HepG2 (cell line): ENCODE measurements around the gene MTTP. TPM values are rescaled to one million over a fixed set of nuclear protein-coding genes. Genes with fewer than 3 reads are reported as not detected.

Experiments
- ATAC-seq: fragments of 200-7000 bp; cut with Tn5 transposase; 3 replicates; pipeline ENCODE4 v1.9.1; 2020; ENCODE audit warnings: mild to moderate bottlenecking, moderate library complexity
- BruUV-seq: library from RNA; stranded (reverse); fragments of 400-500 nt; replicated peaks from 2 replicates; lab custom pipeline; 2021; lab: Mats Ljungman, UMichigan
- CTCF ChIA-PET: fragments of 300-600 bp; formaldehyde crosslinking; extraction: SDS; loops from one replicate; lab custom pipeline; 2021; ENCODE audit warnings: low total read pairs, inconsistent platforms, low intra/inter-chr PET ratio; lab: Yijun Ruan, JAX
- POLR2A ChIA-PET: fragments of 350-600 bp; sonication (Branson Sonifier 250); formaldehyde crosslinking; loops from one replicate; lab custom pipeline; 2020; ENCODE audit warnings: antibody characterized with exemption, inconsistent platforms; lab: Yijun Ruan, JAX
- DNase-seq: peaks from one replicate; pipeline ENCODE4 v3.0.0-alpha.2; 2015; ENCODE audit warnings: low spot score
- FAIRE-seq: peaks from 3 replicates; lab custom pipeline; 2011; peaks lifted over from hg19 to GRCh38; lab: Jason Lieb, UNC
- H2AFZ ChIP-seq: one replicate; pipeline ENCODE4 v1.6.1; 2011; ENCODE audit warnings: low read length, inconsistent platforms
- H3K27ac ChIP-seq: fragments of 300-600 bp; 3 replicates; pipeline ENCODE4 v1.8.0; 2011; ENCODE audit warnings: mixed run types, mild to moderate bottlenecking, mixed read lengths, low read length, inconsistent platforms; ENCODE audit not compliant: insufficient read depth; ENCODE audit errors: extremely low read length
- H3K27me3 ChIP-seq, 2 experiments: fragments of 200-600 bp in 1 of 2; 2 replicates in 1 of 2; 3 replicates in 1 of 2; pipeline versions ENCODE4 v1.6.0 to v1.8.0; 2011; ENCODE audit warnings: low read length in 2 of 2, mild to moderate bottlenecking in 2 of 2, moderate library complexity in 2 of 2, inconsistent platforms in 1 of 2; ENCODE audit not compliant: insufficient read depth in 2 of 2, control insufficient read depth in 1 of 2
- H3K36me3 ChIP-seq, 2 experiments: fragments of 200-600 bp in 1 of 2; replicated peaks in 1 of 2; 2 replicates in 1 of 2; 3 replicates in 1 of 2; pipeline versions ENCODE4 v1.5.1 to v1.8.0; 2011; ENCODE audit warnings: low read length in 2 of 2, inconsistent platforms in 1 of 2; ENCODE audit not compliant: insufficient read depth in 2 of 2, control insufficient read depth in 1 of 2
- H3K4me1 ChIP-seq: 2 replicates; pipeline ENCODE4 v1.5.1; 2012; ENCODE audit warnings: low read length, inconsistent platforms; ENCODE audit not compliant: insufficient read depth
- H3K4me2 ChIP-seq: 2 replicates; pipeline ENCODE4 v1.6.0; 2011; ENCODE audit warnings: low read depth, low read length, inconsistent platforms
- H3K4me3 ChIP-seq, 3 experiments: fragments of 200-600 bp in 1 of 3; sonication (generic), shearing (Covaris generic) in 1 of 3; replicated peaks in 1 of 3; 2 replicates each; pipeline ENCODE4 v1.5.1; 2011 to 2016; ENCODE audit warnings: low read length in 3 of 3, inconsistent platforms in 2 of 3, low read depth in 2 of 3, mild to moderate bottlenecking in 2 of 3, control low read depth in 1 of 3, mixed read lengths in 1 of 3; ENCODE audit not compliant: insufficient read depth in 1 of 3
- H3K79me2 ChIP-seq: one replicate; pipeline ENCODE4 v1.6.1; 2011; ENCODE audit warnings: low read length, inconsistent platforms; ENCODE audit not compliant: insufficient read depth
- H3K9ac ChIP-seq: 2 replicates; pipeline ENCODE4 v1.6.0; 2011; ENCODE audit warnings: mild to moderate bottlenecking, low read depth, low read length, inconsistent platforms; ENCODE audit not compliant: insufficient read depth
- H3K9me3 ChIP-seq: 2 replicates; pipeline ENCODE4 v1.5.1; 2012; ENCODE audit warnings: mild to moderate bottlenecking, low read length
- H4K20me1 ChIP-seq: 2 replicates; pipeline ENCODE4 v1.6.0; 2011; ENCODE audit warnings: inconsistent platforms, mild to moderate bottlenecking, low read length, moderate library complexity; ENCODE audit not compliant: insufficient read depth
- FOSL2 ChIP-seq: sonication (generic); formaldehyde crosslinking; IDR thresholded peaks from 2 replicates; pipeline ENCODE4 v1.4.0; 2020; ENCODE audit warnings: missing genetic modification reagents
- GABPA ChIP-seq, 2 experiments: IDR thresholded peaks; 2 replicates each; pipeline ENCODE4 v1.6.1; 2011 to 2016; ENCODE audit warnings: low read depth in 2 of 2, low read length in 1 of 2, missing biosample characterization in 1 of 2, missing genetic modification characterization in 1 of 2
- MIER3 ChIP-seq: IDR thresholded peaks from 2 replicates; pipeline ENCODE4 v1.6.1; 2016; ENCODE audit warnings: missing compliant biosample characterization, borderline replicate concordance
- RNF2 ChIP-seq: fragments of 450-650 bp; conservative IDR thresholded peaks from 2 replicates; pipeline ENCODE4 v1.6.1; 2016; ENCODE audit warnings: low read depth
- ZNF614 ChIP-seq: IDR thresholded peaks from 2 replicates; pipeline ENCODE4 v1.6.1; 2018; ENCODE audit warnings: missing biosample characterization, missing genetic modification reagents, inconsistent platforms, borderline replicate concordance
- ZNF629 ChIP-seq: sonication (generic); formaldehyde crosslinking; conservative IDR thresholded peaks from 2 replicates; pipeline ENCODE4 v1.5.0; 2020; ENCODE audit warnings: missing genetic modification reagents
- ZNF878 ChIP-seq: sonication (generic); formaldehyde crosslinking; IDR thresholded peaks from 2 replicates; pipeline ENCODE4 v1.8.1; 2023; ENCODE audit warnings: mild to moderate bottlenecking, missing genetic modification reagents, moderate library complexity
- ZSCAN20 ChIP-seq: sonication (generic); formaldehyde crosslinking; IDR thresholded peaks from 2 replicates; pipeline ENCODE4 v1.4.0; 2020; ENCODE audit warnings: missing genetic modification reagents, mild to moderate bottlenecking, borderline replicate concordance
- WGBS: methylation state at CpG from one replicate; pipeline ENCODE4 v1.1.6; 2017; ENCODE audit warnings: low lambda C conversion rate; 5-methylcytosine and 5-hydroxymethylcytosine counted together
- in situ Hi-C: cut with HindIII; loops from 2 replicates; pipeline ENCODE4 v1.10.0; 2017; ENCODE audit warnings: low pct_unique_long_range_greater_than_20kb; ENCODE audit not compliant: extremely low pct_ligation_motif_present
- intact Hi-C: fragments of 100-400 bp; cut with micrococcal nuclease; formaldehyde crosslinking; loops from one replicate; pipeline ENCODE4 v1.10.0; 2022; ENCODE audit not compliant: unreplicated experiment
- polyA plus RNA-seq, 8 experiments: library from polyadenylated mRNA; depleted of rRNA in 3 of 8; stranded (reverse) in 7 of 8; unstranded in 1 of 8; fragments of >200 nt; fragmentation: Illumina TruSeq in 4 of 8; extraction: Trizol in 4 of 8; gene quantifications; 2 replicates each; pipeline versions ENCODE4 v1.2.1 to v1.2.3, GENCODE V29; 2011 to 2016; ENCODE audit warnings: low read depth in 4 of 8, missing spikeins in 1 of 8, mixed read lengths in 1 of 8; ENCODE audit not compliant: insufficient read depth in 1 of 8
- total RNA-seq, 5 experiments: library from RNA; depleted of rRNA; stranded (reverse); fragments of >200 nt; fragmentation: Illumina TruSeq; extraction: Trizol; gene quantifications; 2 replicates each; pipeline ENCODE4 v1.2.3, GENCODE V29; 2016; ENCODE audit warnings: low read depth in 1 of 5
- TF ChIP-seq, protein P1 (sequence below), 2 experiments: IDR thresholded peaks; 2 replicates each; pipeline ENCODE4 v1.6.1; 2011 to 2012; ENCODE audit warnings: low read length in 2 of 2, borderline replicate concordance in 1 of 2, low read depth in 1 of 2, mild to moderate bottlenecking in 1 of 2, moderate library complexity in 1 of 2

The MTTP gene
- total and polyA plus RNA-seq, 2 of the 13 experiments (the other 11 are each of a cell fraction or from before 2014, with no cell fraction given), result 84.7 to 102 TPM

- TF ChIP-seq FOSL2 (CRISPR knock-in tag), result no peak
Observed at GRCh38 chr4:99654361-99654761, 79.7 kb downstream of the MTTP start (continued).

DNA sequence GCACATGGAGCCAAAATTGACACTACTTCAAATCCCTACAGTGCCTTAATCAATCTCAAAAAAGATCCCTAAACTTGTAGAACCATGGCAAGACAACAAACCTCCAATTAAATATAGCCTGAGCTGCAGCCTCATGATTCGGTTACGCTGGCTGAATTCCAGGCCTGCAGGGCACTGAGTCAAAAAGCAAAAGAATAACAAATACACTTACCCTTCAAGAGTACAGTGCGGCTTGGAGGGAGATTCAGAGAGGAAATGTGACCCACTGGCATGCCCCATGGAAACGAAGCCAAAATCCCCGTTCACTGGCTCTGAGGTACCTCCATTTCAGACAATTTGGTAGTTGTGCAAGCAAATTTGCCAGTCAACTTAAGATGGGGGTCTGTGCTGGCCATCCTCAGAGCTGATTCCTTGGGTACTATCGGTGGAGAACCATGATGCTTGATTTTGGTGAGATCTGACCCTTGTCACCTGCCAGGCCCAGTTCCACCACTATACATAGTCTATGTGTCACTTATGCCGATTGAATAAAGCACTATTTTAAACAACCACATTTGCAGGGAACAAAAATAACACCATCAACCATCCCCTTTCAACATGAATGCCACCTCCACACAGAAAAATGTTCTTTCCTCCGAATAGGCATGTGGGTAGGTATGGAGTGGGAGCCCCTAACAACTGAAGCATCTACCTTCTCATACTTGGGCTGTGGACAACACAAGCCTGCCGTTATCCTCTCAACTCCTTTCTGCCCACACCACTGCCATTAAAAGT lies 80.9 kb downstream of the MTTP start:
- Histone ChIP-seq H3K9ac (no peak overlapping the region), H3K9me3 (no peaks in the 10 kb centered on the region), H3K79me2 (no peaks in the 10 kb centered on the region), H3K36me3 (no peaks in the 10 kb centered on the region), H4K20me1 (no peaks in the 10 kb centered on the region), H2AFZ (no peak overlapping the region), H3K27ac (no peak overlapping the region), H3K4me2 (no peak overlapping the region), H3K27me3 (peaks cover 1 to 27% of the 10 kb centered on the region in 2 experiments; a peak in 2 of 5 replicates), H3K4me3 (no peak overlapping the region), H3K4me1 (no peaks in the 10 kb centered on the region)
- in situ Hi-C loops, result no loop called here
- ATAC-seq (no peak), FAIRE-seq (no peak), DNase-seq (no peak)
- intact Hi-C loops, result no loop called here
- TF ChIP-seq GABPA (IDR thresholded peaks at IDR 0.05; ENCODE audit: low read depth, low read length) (no peak), GABPA (CRISPR knock-in tag; IDR thresholded peaks at IDR 0.05; ENCODE audit: low read depth) (no peak), ZNF629 (CRISPR knock-in tag) (no peak), ZNF614 (CRISPR knock-in tag) (no peak), ZSCAN20 (CRISPR knock-in tag) (no peak), MIER3 (no peak), ZNF878 (CRISPR knock-in tag) (no peak), RNF2 (no peak)
- TF ChIP-seq, protein P1, sequence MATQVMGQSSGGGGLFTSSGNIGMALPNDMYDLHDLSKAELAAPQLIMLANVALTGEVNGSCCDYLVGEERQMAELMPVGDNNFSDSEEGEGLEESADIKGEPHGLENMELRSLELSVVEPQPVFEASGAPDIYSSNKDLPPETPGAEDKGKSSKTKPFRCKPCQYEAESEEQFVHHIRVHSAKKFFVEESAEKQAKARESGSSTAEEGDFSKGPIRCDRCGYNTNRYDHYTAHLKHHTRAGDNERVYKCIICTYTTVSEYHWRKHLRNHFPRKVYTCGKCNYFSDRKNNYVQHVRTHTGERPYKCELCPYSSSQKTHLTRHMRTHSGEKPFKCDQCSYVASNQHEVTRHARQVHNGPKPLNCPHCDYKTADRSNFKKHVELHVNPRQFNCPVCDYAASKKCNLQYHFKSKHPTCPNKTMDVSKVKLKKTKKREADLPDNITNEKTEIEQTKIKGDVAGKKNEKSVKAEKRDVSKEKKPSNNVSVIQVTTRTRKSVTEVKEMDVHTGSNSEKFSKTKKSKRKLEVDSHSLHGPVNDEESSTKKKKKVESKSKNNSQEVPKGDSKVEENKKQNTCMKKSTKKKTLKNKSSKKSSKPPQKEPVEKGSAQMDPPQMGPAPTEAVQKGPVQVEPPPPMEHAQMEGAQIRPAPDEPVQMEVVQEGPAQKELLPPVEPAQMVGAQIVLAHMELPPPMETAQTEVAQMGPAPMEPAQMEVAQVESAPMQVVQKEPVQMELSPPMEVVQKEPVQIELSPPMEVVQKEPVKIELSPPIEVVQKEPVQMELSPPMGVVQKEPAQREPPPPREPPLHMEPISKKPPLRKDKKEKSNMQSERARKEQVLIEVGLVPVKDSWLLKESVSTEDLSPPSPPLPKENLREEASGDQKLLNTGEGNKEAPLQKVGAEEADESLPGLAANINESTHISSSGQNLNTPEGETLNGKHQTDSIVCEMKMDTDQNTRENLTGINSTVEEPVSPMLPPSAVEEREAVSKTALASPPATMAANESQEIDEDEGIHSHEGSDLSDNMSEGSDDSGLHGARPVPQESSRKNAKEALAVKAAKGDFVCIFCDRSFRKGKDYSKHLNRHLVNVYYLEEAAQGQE (IDR thresholded peaks at IDR 0.05; ENCODE audit: borderline replicate concordance in 1 of 2, low read depth in 1 of 2, low read length in 2 of 2), result no peak
- POLR2A ChIA-PET, result no interaction called here
- WGBS, result 21% methylated on average over 8 of the region's 9 CpGs
- BruUV-seq, result no TSS peak
- CTCF ChIA-PET, result no interaction called here
